Right hindlimb (tissue), 1 donor: ENCODE data around the gene OR9I1.

Experiments
- DNase-seq: peaks from one replicate; pipeline ENCODE4 v3.0.0-alpha.2; 2018

The OR9I1 gene, protein sequence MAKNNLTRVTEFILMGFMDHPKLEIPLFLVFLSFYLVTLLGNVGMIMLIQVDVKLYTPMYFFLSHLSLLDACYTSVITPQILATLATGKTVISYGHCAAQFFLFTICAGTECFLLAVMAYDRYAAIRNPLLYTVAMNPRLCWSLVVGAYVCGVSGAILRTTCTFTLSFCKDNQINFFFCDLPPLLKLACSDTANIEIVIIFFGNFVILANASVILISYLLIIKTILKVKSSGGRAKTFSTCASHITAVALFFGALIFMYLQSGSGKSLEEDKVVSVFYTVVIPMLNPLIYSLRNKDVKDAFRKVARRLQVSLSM

DNA sequence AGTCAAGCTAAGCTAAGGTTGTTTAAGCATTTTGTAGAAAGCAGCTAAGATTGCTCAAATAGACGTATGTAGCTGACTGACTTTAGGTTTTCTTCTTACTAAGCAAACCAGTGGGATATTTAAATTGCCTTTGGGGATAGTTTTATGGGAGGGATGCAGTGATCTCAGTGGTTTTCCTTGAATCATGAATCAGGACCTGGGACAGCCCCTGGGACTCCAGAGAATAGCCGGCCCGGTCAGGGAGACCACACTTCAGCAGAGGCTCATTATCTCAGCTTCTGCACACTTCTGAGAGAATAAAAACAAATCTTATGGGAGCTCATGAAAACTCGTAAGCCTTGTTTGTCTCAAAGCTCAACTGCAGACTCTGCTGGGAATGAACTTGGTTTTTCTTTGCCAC lies at the start of gene OR9I1:
Gene OR9I1 (minus strand): TSS at position 62 of the 400 bp plus-strand sequence. CDS start 6,086 bp downstream, outside the sequence.
- no peak for DNase-seq

- no peak for DNase-seq
Measured at GRCh38 chr11:58165504-58166106, 40.3 kb upstream of the OR9I1 start.

DNA sequence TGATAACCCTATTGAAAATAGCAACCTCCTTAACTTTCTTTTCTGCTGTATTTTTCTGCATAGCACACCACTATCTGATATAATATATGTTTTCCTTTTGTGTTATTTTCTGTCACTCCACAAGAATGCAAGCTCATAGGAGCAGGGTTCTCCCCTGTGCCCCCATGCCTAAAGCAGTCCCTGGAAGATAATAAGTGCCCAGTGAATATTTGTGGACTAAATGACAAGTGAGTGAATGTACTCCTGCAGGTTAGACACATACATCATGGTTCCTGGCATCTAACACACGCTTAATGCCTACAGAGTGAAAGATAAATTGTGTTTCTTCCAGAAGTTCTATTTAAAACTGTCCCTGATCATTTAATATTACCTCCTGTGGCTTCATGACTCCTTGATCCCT lies 39.7 kb upstream of the OR9I1 start:
- DNase-seq = no peak

DNA sequence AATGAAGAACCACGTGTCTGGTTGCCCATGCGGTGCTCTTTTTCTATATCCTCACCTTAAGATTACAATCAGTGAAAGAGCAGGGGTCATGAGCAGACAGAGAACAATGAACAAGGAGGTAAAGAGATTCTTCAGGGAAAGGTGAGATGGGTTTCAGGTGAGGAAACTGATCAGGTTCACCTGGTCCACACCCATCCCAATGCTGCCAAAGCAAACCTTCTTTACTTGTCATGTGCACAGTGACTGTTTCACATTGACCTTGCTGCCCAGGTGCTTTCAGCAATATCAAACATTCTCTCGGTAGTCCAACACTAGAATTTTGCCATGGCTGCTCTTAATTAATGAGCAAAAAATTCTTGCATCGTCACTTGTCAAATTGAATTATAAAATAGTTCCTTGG lies 39.1 kb upstream of the OR9I1 start:
- no peak for DNase-seq

- DNase-seq = no peak
Measured at GRCh38 chr11:58152781-58153180, 27.5 kb upstream of the OR9I1 start.

GRCh38 chr11:58142761-58143160 lies 17.4 kb upstream of the OR9I1 start:
- no peak for DNase-seq

- DNase-seq = no peak
Measured at GRCh38 chr11:58135171-58135570, 9.8 kb upstream of the OR9I1 start.

GRCh38 chr11:58134151-58134550 lies 8.8 kb upstream of the OR9I1 start:
- no peak for DNase-seq

DNA sequence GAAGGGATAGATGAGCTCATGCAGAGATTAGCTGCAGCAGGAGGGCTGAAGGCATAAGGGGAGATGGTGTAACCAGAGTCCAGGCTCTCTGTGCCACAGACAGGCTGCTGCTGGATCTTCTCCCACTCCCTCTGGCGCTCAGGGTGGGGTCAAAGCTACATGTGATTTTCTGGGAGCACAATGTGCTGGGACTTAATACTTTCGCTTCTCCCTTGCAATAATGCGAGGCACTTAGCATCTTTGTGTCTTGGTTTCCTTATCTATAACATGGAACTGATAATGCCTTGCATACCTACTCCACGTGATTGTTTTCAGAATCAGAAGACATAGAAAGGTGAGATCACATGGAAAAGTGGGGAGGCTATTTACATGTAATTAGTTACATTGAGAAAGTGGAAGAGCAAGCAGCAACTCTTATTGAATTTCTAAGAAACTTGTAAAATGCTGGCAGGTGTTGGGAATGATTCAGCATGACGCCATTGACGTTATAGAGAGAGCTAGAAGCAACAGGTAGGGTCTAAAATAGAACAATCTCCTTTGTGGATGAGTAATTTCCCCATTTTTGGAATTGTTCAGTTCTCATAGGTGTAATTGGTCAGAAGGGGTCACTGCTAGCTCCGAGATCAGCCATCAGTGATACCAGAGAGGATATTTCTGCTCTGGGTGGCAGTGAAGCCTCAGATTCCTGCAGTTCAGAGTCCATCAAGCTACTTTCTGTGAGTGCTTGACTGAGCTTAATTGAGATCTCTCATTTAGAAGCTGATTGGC lies 8.2 kb upstream of the OR9I1 start:
- no peak for DNase-seq

DNA sequence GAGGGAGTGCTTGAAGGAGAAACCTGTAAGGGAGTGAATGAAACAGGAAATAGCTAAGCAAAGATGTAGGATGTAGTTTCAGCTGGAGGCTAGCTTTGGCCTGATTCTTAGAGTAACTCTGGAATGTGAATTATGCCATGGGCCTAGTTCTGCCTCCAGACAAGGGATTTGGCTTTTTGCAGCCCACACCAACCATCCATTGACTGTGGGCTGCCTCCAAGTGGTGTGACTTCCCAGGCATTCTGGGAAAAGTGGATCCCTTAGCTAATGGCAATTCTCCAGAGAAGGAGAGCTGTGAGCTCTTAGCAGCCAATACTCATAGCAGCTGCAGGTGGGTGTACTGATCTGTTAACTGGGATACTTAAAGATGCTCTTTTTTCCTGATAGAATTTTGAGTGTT lies 2.0 kb upstream of the OR9I1 start:
- no peak for DNase-seq

GRCh38 chr11:58121096-58121495 lies 4.2 kb downstream of the OR9I1 start:
- DNase-seq = no peak

DNA sequence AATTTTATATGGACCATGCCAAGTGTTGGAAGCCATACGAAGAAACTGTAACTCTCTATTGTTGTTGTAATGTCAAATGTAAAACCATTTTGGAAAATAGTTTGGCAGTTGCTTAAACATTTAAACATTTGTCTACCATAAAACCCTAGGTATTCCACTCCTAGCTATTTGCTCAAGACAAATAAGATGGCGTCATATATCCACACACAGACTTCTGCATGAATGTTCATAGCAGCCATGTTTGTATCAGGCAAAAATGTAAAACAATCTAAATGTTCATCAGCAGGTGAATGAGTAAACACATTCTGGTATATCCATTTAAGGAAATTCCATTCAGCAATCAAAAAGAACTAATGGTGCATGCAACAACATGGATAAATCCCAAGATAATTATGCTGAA lies 27.9 kb downstream of the OR9I1 start:
- no peak for DNase-seq

GRCh38 chr11:58086528-58086927 lies 38.8 kb downstream of the OR9I1 start:
- DNase-seq = no peak

- no peak for DNase-seq
Measured at GRCh38 chr11:58075781-58076180, 49.5 kb downstream of the OR9I1 start.

GRCh38 chr11:58070585-58070984 lies 54.7 kb downstream of the OR9I1 start:
- no peak for DNase-seq

- DNase-seq = no peak
Measured at GRCh38 chr11:58068655-58069054, 56.7 kb downstream of the OR9I1 start.

- no peak for DNase-seq
Measured at GRCh38 chr11:58067685-58068084, 57.6 kb downstream of the OR9I1 start.
